WTC11 (cell line): ENCODE results near the gene ADGRV1.

Experiments used
- ATF2 ChIP-seq: sonication (generic); formaldehyde crosslinking; IDR thresholded peaks from 2 replicates; pipeline ENCODE4 v1.8.1; 2022; ENCODE audit warnings: low read depth, missing genetic modification reagents, borderline replicate concordance
- TF ChIP-seq, protein P1 (sequence below): fragments of 200-600 bp; IDR thresholded peaks from 2 replicates; pipeline ENCODE4 v1.8.0; 2022; ENCODE audit warnings: antibody characterized with exemption
- TF ChIP-seq, protein P2 (sequence below): fragments of 250-450 bp; sonication (Bioruptor Pico); IDR thresholded peaks from 2 replicates; pipeline ENCODE4 v1.9.0; 2021; ENCODE audit warnings: moderate library complexity, mild to moderate bottlenecking, inconsistent platforms, borderline replicate concordance

- TF ChIP-seq, protein P1, sequence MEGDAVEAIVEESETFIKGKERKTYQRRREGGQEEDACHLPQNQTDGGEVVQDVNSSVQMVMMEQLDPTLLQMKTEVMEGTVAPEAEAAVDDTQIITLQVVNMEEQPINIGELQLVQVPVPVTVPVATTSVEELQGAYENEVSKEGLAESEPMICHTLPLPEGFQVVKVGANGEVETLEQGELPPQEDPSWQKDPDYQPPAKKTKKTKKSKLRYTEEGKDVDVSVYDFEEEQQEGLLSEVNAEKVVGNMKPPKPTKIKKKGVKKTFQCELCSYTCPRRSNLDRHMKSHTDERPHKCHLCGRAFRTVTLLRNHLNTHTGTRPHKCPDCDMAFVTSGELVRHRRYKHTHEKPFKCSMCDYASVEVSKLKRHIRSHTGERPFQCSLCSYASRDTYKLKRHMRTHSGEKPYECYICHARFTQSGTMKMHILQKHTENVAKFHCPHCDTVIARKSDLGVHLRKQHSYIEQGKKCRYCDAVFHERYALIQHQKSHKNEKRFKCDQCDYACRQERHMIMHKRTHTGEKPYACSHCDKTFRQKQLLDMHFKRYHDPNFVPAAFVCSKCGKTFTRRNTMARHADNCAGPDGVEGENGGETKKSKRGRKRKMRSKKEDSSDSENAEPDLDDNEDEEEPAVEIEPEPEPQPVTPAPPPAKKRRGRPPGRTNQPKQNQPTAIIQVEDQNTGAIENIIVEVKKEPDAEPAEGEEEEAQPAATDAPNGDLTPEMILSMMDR = no peak
- no peak for TF ChIP-seq ATF2 (CRISPR knock-in tag)
- TF ChIP-seq, protein P2, sequence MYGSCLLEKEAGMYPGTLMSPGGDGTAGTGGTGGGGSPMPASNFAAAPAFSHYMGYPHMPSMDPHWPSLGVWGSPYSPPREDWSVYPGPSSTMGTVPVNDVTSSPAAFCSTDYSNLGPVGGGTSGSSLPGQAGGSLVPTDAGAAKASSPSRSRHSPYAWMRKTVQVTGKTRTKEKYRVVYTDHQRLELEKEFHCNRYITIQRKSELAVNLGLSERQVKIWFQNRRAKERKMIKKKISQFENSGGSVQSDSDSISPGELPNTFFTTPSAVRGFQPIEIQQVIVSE (CRISPR knock-in tag) = no peak
These were observed 605.8 kb downstream of the ADGRV1 start for GRCh38 chr5:91164424-91164823.
